GM23248 (cell line): Measurements from ENCODE around the gene FAM124B. TPM values are rescaled to one million over a fixed set of nuclear protein-coding genes. Genes with fewer than 3 reads are reported as not detected.
A peak's percentile ranks its signal among the peaks of the same experiment; 100 is the strongest.

ENCODE experiments used
- DNase-seq: peaks from one replicate; pipeline ENCODE4 v3.0.0-alpha.2; 2015
- H2AFZ ChIP-seq: fragments of 200-600 bp; sonication (generic); 2 replicates; pipeline ENCODE4 v1.6.1; 2016; ENCODE audit warnings: antibody characterized with exemption
- H3F3A ChIP-seq: fragments of 200-600 bp; sonication (generic); 2 replicates; pipeline ENCODE4 v1.6.1; 2016; ENCODE audit warnings: mild to moderate bottlenecking, antibody characterized with exemption, mixed run types; ENCODE audit not compliant: insufficient read depth
- H3K27ac ChIP-seq: fragments of 200-600 bp; sonication (generic); 2 replicates; pipeline ENCODE4 v1.5.1; 2016; ENCODE audit warnings: mild to moderate bottlenecking
- H3K27me3 ChIP-seq: fragments of 200-600 bp; sonication (generic); replicated peaks from 2 replicates; pipeline ENCODE4 v1.6.1; 2016; ENCODE audit warnings: mild to moderate bottlenecking; ENCODE audit not compliant: insufficient read depth
- H3K36me3 ChIP-seq: fragments of 200-600 bp; sonication (generic); 2 replicates; pipeline ENCODE4 v1.6.1; 2016; ENCODE audit warnings: low read depth, mild to moderate bottlenecking
- H3K4me1 ChIP-seq: fragments of 200-600 bp; sonication (generic); 2 replicates; pipeline ENCODE4 v1.6.1; 2016; ENCODE audit warnings: mild to moderate bottlenecking; ENCODE audit not compliant: insufficient read depth
- H3K4me2 ChIP-seq: fragments of 200-600 bp; sonication (generic); one replicate; pipeline ENCODE4 v1.6.1; 2016; ENCODE audit warnings: mild to moderate bottlenecking; ENCODE audit not compliant: unreplicated experiment
- H3K4me3 ChIP-seq: fragments of 200-600 bp; sonication (generic); 2 replicates; pipeline ENCODE4 v1.5.1; 2016; ENCODE audit warnings: mild to moderate bottlenecking
- H3K79me2 ChIP-seq: fragments of 200-600 bp; sonication (generic); 2 replicates; pipeline ENCODE4 v1.6.1; 2016; ENCODE audit warnings: mild to moderate bottlenecking; ENCODE audit not compliant: insufficient read depth
- H3K9ac ChIP-seq: fragments of 200-600 bp; sonication (generic); 2 replicates; pipeline ENCODE4 v1.6.1; 2016; ENCODE audit warnings: mild to moderate bottlenecking
- H3K9me2 ChIP-seq: fragments of 200-600 bp; sonication (generic); 2 replicates; pipeline ENCODE4 v1.6.1; 2016; ENCODE audit warnings: mixed run types, mild to moderate bottlenecking, moderate library complexity; ENCODE audit not compliant: insufficient read depth
- H3K9me3 ChIP-seq: fragments of 200-600 bp; sonication (generic); one replicate; pipeline ENCODE4 v1.6.1; 2017; ENCODE audit warnings: low read depth
- H4K20me1 ChIP-seq: fragments of 200-600 bp; sonication (generic); 2 replicates; pipeline ENCODE4 v1.6.0; 2016; ENCODE audit not compliant: insufficient read depth
- EZH2 ChIP-seq: fragments of 200-600 bp; sonication (generic); IDR thresholded peaks from 2 replicates; pipeline ENCODE4 v1.6.1; 2018; ENCODE audit warnings: antibody characterized with exemption, mild to moderate bottlenecking; ENCODE audit not compliant: insufficient read depth, poor library complexity, severe bottlenecking
- EZH2phosphoT487 ChIP-seq: fragments of 200-600 bp; sonication (generic); IDR thresholded peaks from 2 replicates; pipeline ENCODE4 v1.6.1; 2018; ENCODE audit warnings: antibody characterized with exemption, moderate library complexity, mild to moderate bottlenecking, low read depth; ENCODE audit not compliant: insufficient read depth
- WGBS, 2 experiments: methylation state at CpG; one replicate each; pipeline ENCODE4 v1.1.6; 2015 to 2017; ENCODE audit warnings: low lambda C conversion rate in 2 of 2, low coverage in 1 of 2; ENCODE audit errors: missing lambda C conversion rate in 2 of 2; 5-methylcytosine and 5-hydroxymethylcytosine counted together
- in situ Hi-C: fragments of 300-500 bp; cut with MboI; formaldehyde crosslinking; loops from 2 replicates; pipeline ENCODE4 v1.15.0; 2020
- polyA plus RNA-seq: library from polyadenylated mRNA; unstranded; fragments of >200 nt; fragmentation: Nextera tagmentation; extraction: Ambion mirVana; gene quantifications from 2 replicates; pipeline ENCODE4 v1.2.1, GENCODE V29; 2016
- total RNA-seq: library from RNA; depleted of rRNA; stranded (reverse); fragments of >200 nt; shearing (Covaris generic); gene quantifications from 2 replicates; pipeline ENCODE4 v1.2.3, GENCODE V29; 2014

The FAM124B gene
- total and polyA plus RNA-seq, 2 experiments from 2014 or later: not detected

GRCh38 chr2:224379986-224380385, 21.9 kb downstream of the FAM124B start:
- peak; percentile 6 for DNase-seq
- no peaks in the 10 kb centered on the region for H3F3A ChIP-seq
- H3K36me3 ChIP-seq: no peaks in the 10 kb centered on the region
- no peak overlapping the region for H3K4me2 ChIP-seq
- in situ Hi-C loops: no loop called here
- H3K79me2 ChIP-seq: no peaks in the 10 kb centered on the region
- no peak overlapping the region for H3K9ac ChIP-seq
- no peaks in the 10 kb centered on the region for H3K9me2 ChIP-seq
- H4K20me1 ChIP-seq: no peaks in the 10 kb centered on the region
- no peaks in the 10 kb centered on the region for H3K9me3 ChIP-seq
- H3K27me3 ChIP-seq: peaks cover 8% of the 10 kb centered on the region; the same call in 1 of the 2 replicates
- no peak overlapping the region for H2AFZ ChIP-seq
- 27 to 42% methylated on average over 1 of the region's 1 CpG for WGBS, 2 experiments
- TF ChIP-seq EZH2 (no peak), EZH2phosphoT487 (no peak)
- H3K27ac ChIP-seq: no peak overlapping the region
- H3K4me3 ChIP-seq: no peak overlapping the region
- H3K4me1 ChIP-seq: no peaks in the 10 kb centered on the region

GRCh38 chr2:224379172-224379571, 22.7 kb downstream of the FAM124B start:
- no peak for DNase-seq
- H3K9ac ChIP-seq: no peak overlapping the region
- H3K4me1 ChIP-seq: no peaks in the 10 kb centered on the region
- peaks cover 8% of the 10 kb centered on the region; the same call in 1 of the 2 replicates for H3K27me3 ChIP-seq
- no peaks in the 10 kb centered on the region for H3F3A ChIP-seq
- no peak overlapping the region for H3K4me2 ChIP-seq
- no peaks in the 10 kb centered on the region for H4K20me1 ChIP-seq
- no peak for TF ChIP-seq EZH2phosphoT487
- TF ChIP-seq EZH2: no peak
- no peaks in the 10 kb centered on the region for H3K36me3 ChIP-seq
- 66 to 70% methylated on average over 4 of the region's 4 CpGs for WGBS, 2 experiments
- H2AFZ ChIP-seq: no peak overlapping the region
- in situ Hi-C loops: no loop called here
- H3K27ac ChIP-seq: no peak overlapping the region
- H3K4me3 ChIP-seq: no peak overlapping the region
- no peaks in the 10 kb centered on the region for H3K9me2 ChIP-seq
- no peaks in the 10 kb centered on the region for H3K79me2 ChIP-seq
- H3K9me3 ChIP-seq: no peaks in the 10 kb centered on the region

- in situ Hi-C loops: no loop called here
- Histone ChIP-seq H3K27ac (no peak overlapping the region), H3K4me1 (no peaks in the 10 kb centered on the region), H3K4me3 (no peak overlapping the region), H3K79me2 (no peaks in the 10 kb centered on the region), H3K27me3 (peaks cover 12% of the 10 kb centered on the region; the same call in 1 of the 2 replicates), H3F3A (no peaks in the 10 kb centered on the region), H3K9ac (no peak overlapping the region), H3K36me3 (no peaks in the 10 kb centered on the region), H3K9me3 (no peaks in the 10 kb centered on the region), H3K4me2 (no peak overlapping the region), H4K20me1 (no peaks in the 10 kb centered on the region), H2AFZ (no peak overlapping the region), H3K9me2 (no peaks in the 10 kb centered on the region)
- WGBS, 2 experiments: 5 to 14% methylated on average over 1 of the region's 1 CpG
- no peak for TF ChIP-seq EZH2
- TF ChIP-seq EZH2phosphoT487: no peak
- DNase-seq: no peak
Measured at GRCh38 chr2:224378701-224379097, 23.2 kb downstream of the FAM124B start.

- Histone ChIP-seq H4K20me1 (no peaks in the 10 kb centered on the region), H3K9ac (no peak overlapping the region), H3K79me2 (no peaks in the 10 kb centered on the region), H3F3A (no peaks in the 10 kb centered on the region), H3K27ac (no peak overlapping the region), H3K9me2 (no peaks in the 10 kb centered on the region), H3K36me3 (no peaks in the 10 kb centered on the region), H3K9me3 (no peaks in the 10 kb centered on the region), H3K4me1 (no peaks in the 10 kb centered on the region), H3K4me3 (no peak overlapping the region), H3K4me2 (no peak overlapping the region), H2AFZ (no peak overlapping the region), H3K27me3 (peaks cover 14% of the 10 kb centered on the region; the same call in 1 of the 2 replicates)
- TF ChIP-seq EZH2 (no peak), EZH2phosphoT487 (no peak)
- WGBS, 2 experiments: 55 to 56% methylated on average over 6 of the region's 6 CpGs
- in situ Hi-C loops: no loop called here
- no peak for DNase-seq
Measured at GRCh38 chr2:224377751-224378700, 23.9 kb downstream of the FAM124B start.
